OCI-LY1 (cell line): ENCODE data around the gene A2ML1.

Source experiments
- CTCF ChIP-seq: fragments of 200-600 bp; sonication (generic), shearing (Covaris generic); IDR thresholded peaks from 2 replicates; pipeline ENCODE4 v1.5.1; 2017; ENCODE audit warnings: mild to moderate bottlenecking, antibody characterized with exemption, low read length, moderate library complexity, mixed read lengths
- EZH2 ChIP-seq: fragments of 200-600 bp; sonication (generic), shearing (Covaris generic); IDR thresholded peaks from 2 replicates; pipeline ENCODE4 v1.8.0; 2017; ENCODE audit warnings: borderline replicate concordance, mixed run types, mild to moderate bottlenecking, antibody characterized with exemption, low read length, moderate library complexity, mixed read lengths

GRCh38 chr12:8917751-8918150 is 95.3 kb downstream of the A2ML1 start:
- no peak for TF ChIP-seq CTCF
- TF ChIP-seq EZH2: no peak
